Neural crest cell (in vitro differentiated cells): ENCODE measurements around the gene PLCH2. TPM values are rescaled to one million over a fixed set of nuclear protein-coding genes. Genes with fewer than 3 reads are reported as not detected.

Experiments used
- DNase-seq: peaks from one replicate; pipeline ENCODE4 v3.0.0; 2021; ENCODE audit warnings: low read depth, mixed read lengths, low spot score
- H3K27ac Mint-ChIP-seq: one replicate; pipeline ENCODE4 v1.8.0; 2021; ENCODE audit warnings: mild to moderate bottlenecking, mixed read lengths; ENCODE audit not compliant: unreplicated experiment
- H3K27me3 Mint-ChIP-seq: 2 replicates; pipeline ENCODE4 v1.8.0; 2021; ENCODE audit warnings: low read depth, mild to moderate bottlenecking, mixed read lengths
- H3K36me3 Mint-ChIP-seq: 2 replicates; pipeline ENCODE4 v1.8.0; 2021; ENCODE audit warnings: low read depth, mild to moderate bottlenecking, mixed read lengths
- H3K4me1 Mint-ChIP-seq: 2 replicates; pipeline ENCODE4 v1.8.0; 2021; ENCODE audit warnings: mixed read lengths
- H3K4me3 Mint-ChIP-seq: one replicate; pipeline ENCODE4 v1.8.0; 2021; ENCODE audit warnings: mild to moderate bottlenecking, mixed read lengths
- H3K9me3 Mint-ChIP-seq: 2 replicates; pipeline ENCODE4 v1.8.0; 2021; ENCODE audit warnings: mixed read lengths
- CTCF ChIP-seq: fragments of 200-600 bp; sonication (generic); conservative IDR thresholded peaks from 2 replicates; pipeline ENCODE4 v1.5.0; 2021; ENCODE audit warnings: antibody characterized with exemption, mild to moderate bottlenecking
- total RNA-seq: library from RNA; stranded (reverse); gene quantifications from 2 replicates; pipeline ENCODE4 v1.2.1, GENCODE V29; 2021

Gene PLCH2
- total RNA-seq, 1 donor from 2014 or later, result 0.37 TPM

GRCh38 chr1:2510366-2511155 is 34.5 kb downstream of the PLCH2 start:
- no peaks in the 10 kb centered on the region for H3K9me3 Mint-ChIP-seq
- no peaks in the 10 kb centered on the region for H3K4me1 Mint-ChIP-seq
- H3K4me3 Mint-ChIP-seq, result no peak overlapping the region
- H3K36me3 Mint-ChIP-seq, result peaks cover 2% of the 10 kb centered on the region
- H3K27me3 Mint-ChIP-seq, result no peaks in the 10 kb centered on the region
- DNase-seq, result no peak
- H3K27ac Mint-ChIP-seq, result no peak overlapping the region
- TF ChIP-seq CTCF, result no peak

- no peak overlapping the region for H3K27ac Mint-ChIP-seq
- H3K36me3 Mint-ChIP-seq, result peaks cover 2% of the 10 kb centered on the region
- H3K4me3 Mint-ChIP-seq, result no peak overlapping the region
- no peak for DNase-seq
- H3K9me3 Mint-ChIP-seq, result no peaks in the 10 kb centered on the region
- no peaks in the 10 kb centered on the region for H3K27me3 Mint-ChIP-seq
- TF ChIP-seq CTCF, result no peak
- no peaks in the 10 kb centered on the region for H3K4me1 Mint-ChIP-seq
Measured at GRCh38 chr1:2512862-2513421, 36.9 kb downstream of the PLCH2 start.

GRCh38 chr1:2513939-2514652 is 38.0 kb downstream of the PLCH2 start:
- Mint-ChIP-seq H3K27ac (no peak overlapping the region), H3K9me3 (no peaks in the 10 kb centered on the region), H3K36me3 (no peaks in the 10 kb centered on the region), H3K27me3 (no peaks in the 10 kb centered on the region), H3K4me1 (no peaks in the 10 kb centered on the region), H3K4me3 (no peak overlapping the region)
- no peak for DNase-seq
- TF ChIP-seq CTCF, result no peak

GRCh38 chr1:2514863-2515762 is 39.0 kb downstream of the PLCH2 start:
- Mint-ChIP-seq H3K9me3 (no peaks in the 10 kb centered on the region), H3K36me3 (no peaks in the 10 kb centered on the region), H3K4me1 (no peaks in the 10 kb centered on the region), H3K27ac (no peak overlapping the region), H3K4me3 (peak overlapping the region; percentile 15), H3K27me3 (no peaks in the 10 kb centered on the region)
- no peak for DNase-seq
- peak; percentile 44 for TF ChIP-seq CTCF

GRCh38 chr1:2515763-2516080 is 39.6 kb downstream of the PLCH2 start:
- no peak for TF ChIP-seq CTCF
- H3K4me3 Mint-ChIP-seq, result no peak overlapping the region
- no peaks in the 10 kb centered on the region for H3K9me3 Mint-ChIP-seq
- no peak for DNase-seq
- no peaks in the 10 kb centered on the region for H3K27me3 Mint-ChIP-seq
- H3K27ac Mint-ChIP-seq, result no peak overlapping the region
- H3K36me3 Mint-ChIP-seq, result no peaks in the 10 kb centered on the region
- H3K4me1 Mint-ChIP-seq, result no peaks in the 10 kb centered on the region
